Colonic mucosa (tissue), 4 donors: ENCODE results near the gene STRN3. TPM values are rescaled to one million over a fixed set of nuclear protein-coding genes. Genes with fewer than 3 reads are reported as not detected.

Experiments
- DNase-seq: peaks from one replicate; pipeline ENCODE4 v3.0.0-alpha.2; 2020
- H3K27ac ChIP-seq: fragments of 200-600 bp; one replicate; pipeline ENCODE4 v1.8.0; 2021
- H3K27me3 ChIP-seq: fragments of 200-600 bp; one replicate; pipeline ENCODE4 v1.8.0; 2021
- H3K36me3 ChIP-seq: fragments of 200-600 bp; one replicate; pipeline ENCODE4 v1.8.0; 2021
- H3K4me1 ChIP-seq: fragments of 200-600 bp; one replicate; pipeline ENCODE4 v1.8.0; 2021; ENCODE audit warnings: mild to moderate bottlenecking
- H3K4me3 ChIP-seq: fragments of 200-600 bp; one replicate; pipeline ENCODE4 v1.8.0; 2021
- H3K9ac ChIP-seq, 2 donors: one replicate each; pipeline ENCODE4 v1.7.0; 2013; ENCODE audit warnings: control low read depth in 2 of 2, low read depth in 2 of 2, low read length in 2 of 2
- H3K9me3 ChIP-seq: fragments of 200-600 bp; one replicate; pipeline ENCODE4 v1.8.0; 2021
- CTCF ChIP-seq: fragments of 200-600 bp; IDR thresholded peaks from one replicate; pipeline ENCODE4 v1.8.0; 2022; ENCODE audit warnings: antibody characterized with exemption, mild to moderate bottlenecking
- intact Hi-C: fragments of 100-400 bp; cut with DNase I; formaldehyde crosslinking; loops from one replicate; pipeline ENCODE4 v1.14.1; 2022
- total RNA-seq, 2 donors: library from RNA; stranded (reverse); fragmentation: NEBNext Ultra II Directional in 1 of 2; extraction: Animal tissue kit (Norgen Biotek cat#: 25700) in 1 of 2; gene quantifications; one replicate each; pipeline ENCODE4 v1.2.1, GENCODE V29; 2021
- donor health status: healthy.
- donor health status: DM: no; HTN: no; CAD: no.
- donor health status: DM: no; HTN: no; CAD: no.

STRN3 gene
- total RNA-seq, 2 donors from 2014 or later: 23.6 to 41.1 TPM

GRCh38 chr14:30869551-30870155 lies 156.5 kb downstream of the STRN3 start:
- Histone ChIP-seq H3K27me3 (peaks cover 9% of the 10 kb centered on the region), H3K27ac (no peak overlapping the region), H3K4me3 (no peak overlapping the region), H3K4me1 (no peaks in the 10 kb centered on the region), H3K36me3 (no peaks in the 10 kb centered on the region), H3K9ac (no peak overlapping the region), H3K9me3 (no peaks in the 10 kb centered on the region)
- no peak for DNase-seq
- TF ChIP-seq CTCF: no peak
- intact Hi-C loops: no loop called here

GRCh38 chr14:30868736-30869135 lies 157.4 kb downstream of the STRN3 start:
- intact Hi-C loops: no loop called here

GRCh38 chr14:30864934-30865333 lies 161.2 kb downstream of the STRN3 start:
- intact Hi-C loops: no loop called here
- DNase-seq: no peak
- Histone ChIP-seq H3K4me3 (no peak overlapping the region), H3K9me3 (no peaks in the 10 kb centered on the region), H3K36me3 (no peaks in the 10 kb centered on the region), H3K27me3 (no peaks in the 10 kb centered on the region), H3K27ac (no peak overlapping the region), H3K4me1 (no peaks in the 10 kb centered on the region), H3K9ac (no peak overlapping the region)
- TF ChIP-seq CTCF: no peak

More at GRCh38 chr14:30868736-30869135, 157.4 kb downstream of the STRN3 start:
- no peak overlapping the region for H3K9ac ChIP-seq
- DNase-seq: no peak
- H3K9me3 ChIP-seq: no peaks in the 10 kb centered on the region
- H3K27ac ChIP-seq: no peak overlapping the region
- H3K4me3 ChIP-seq: no peak overlapping the region
- TF ChIP-seq CTCF: no peak
- no peaks in the 10 kb centered on the region for H3K36me3 ChIP-seq
- no peaks in the 10 kb centered on the region for H3K27me3 ChIP-seq
- no peaks in the 10 kb centered on the region for H3K4me1 ChIP-seq

- TF ChIP-seq CTCF: no peak
- H3K9me3 ChIP-seq: no peaks in the 10 kb centered on the region
- H3K27me3 ChIP-seq: no peaks in the 10 kb centered on the region
- no peak overlapping the region for H3K9ac ChIP-seq
- intact Hi-C loops: no loop called here
- H3K4me1 ChIP-seq: no peaks in the 10 kb centered on the region
- DNase-seq: no peak
- H3K27ac ChIP-seq: no peak overlapping the region
- H3K36me3 ChIP-seq: no peaks in the 10 kb centered on the region
- no peak overlapping the region for H3K4me3 ChIP-seq
Measured at GRCh38 chr14:30861200-30861599, 165.0 kb downstream of the STRN3 start.

- H3K4me1 ChIP-seq: no peaks in the 10 kb centered on the region
- no peaks in the 10 kb centered on the region for H3K27me3 ChIP-seq
- no peaks in the 10 kb centered on the region for H3K9me3 ChIP-seq
- no peak overlapping the region for H3K9ac ChIP-seq
- no peaks in the 10 kb centered on the region for H3K36me3 ChIP-seq
- H3K4me3 ChIP-seq: no peak overlapping the region
- intact Hi-C loops: no loop called here
- no peak overlapping the region for H3K27ac ChIP-seq
- no peak for TF ChIP-seq CTCF
- no peak for DNase-seq
Measured at GRCh38 chr14:30855345-30856037, 170.7 kb downstream of the STRN3 start.
